ENCODE measurements around the gene MISP.
"Not testable (repeated sequence)": the region's sequence is repeated elsewhere in the genome, so short reads cannot be mapped to it uniquely, and the experiment has no call there.

The MISP gene

DNA sequence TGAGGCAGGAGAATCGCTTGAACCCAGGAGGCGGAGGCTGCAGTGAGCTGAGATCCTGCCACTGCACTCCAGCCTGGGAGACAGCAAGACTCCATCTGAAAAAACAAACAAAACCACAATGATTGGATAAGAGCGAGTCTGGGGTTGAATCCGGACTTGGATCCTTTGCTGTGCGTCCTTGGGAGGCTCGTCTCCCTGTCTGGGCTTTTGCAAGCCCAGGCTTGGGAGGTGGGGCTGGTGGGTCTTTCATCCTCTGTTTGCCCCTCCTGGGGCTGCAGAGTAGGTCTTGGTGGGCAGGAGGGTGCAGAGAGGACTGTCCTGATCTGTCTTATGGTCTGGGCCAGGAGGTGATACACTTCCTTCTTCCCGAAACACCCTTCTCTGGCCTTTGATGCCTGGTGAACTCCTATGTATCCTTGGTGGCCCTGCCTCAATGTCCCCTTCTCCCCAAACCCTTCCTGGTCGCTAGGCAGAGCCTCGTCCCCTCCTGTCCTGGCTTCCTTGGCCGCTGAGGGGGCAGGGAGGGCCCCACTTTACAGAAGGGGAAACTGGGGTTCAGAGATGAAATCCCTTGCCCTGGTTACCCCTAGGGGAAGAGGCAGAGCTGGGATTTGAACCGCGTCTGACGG is 25.3 kb upstream of the MISP start:
- no peak for DNase-seq

GRCh38 chr19:726993-727956 is 23.6 kb upstream of the MISP start:
- DNase-seq: no peak

GRCh38 chr19:728011-728410 is 22.9 kb upstream of the MISP start:
- DNase-seq: no peak

GRCh38 chr19:729564-729963 is 21.3 kb upstream of the MISP start:
- DNase-seq: not testable (repeated sequence)

DNA sequence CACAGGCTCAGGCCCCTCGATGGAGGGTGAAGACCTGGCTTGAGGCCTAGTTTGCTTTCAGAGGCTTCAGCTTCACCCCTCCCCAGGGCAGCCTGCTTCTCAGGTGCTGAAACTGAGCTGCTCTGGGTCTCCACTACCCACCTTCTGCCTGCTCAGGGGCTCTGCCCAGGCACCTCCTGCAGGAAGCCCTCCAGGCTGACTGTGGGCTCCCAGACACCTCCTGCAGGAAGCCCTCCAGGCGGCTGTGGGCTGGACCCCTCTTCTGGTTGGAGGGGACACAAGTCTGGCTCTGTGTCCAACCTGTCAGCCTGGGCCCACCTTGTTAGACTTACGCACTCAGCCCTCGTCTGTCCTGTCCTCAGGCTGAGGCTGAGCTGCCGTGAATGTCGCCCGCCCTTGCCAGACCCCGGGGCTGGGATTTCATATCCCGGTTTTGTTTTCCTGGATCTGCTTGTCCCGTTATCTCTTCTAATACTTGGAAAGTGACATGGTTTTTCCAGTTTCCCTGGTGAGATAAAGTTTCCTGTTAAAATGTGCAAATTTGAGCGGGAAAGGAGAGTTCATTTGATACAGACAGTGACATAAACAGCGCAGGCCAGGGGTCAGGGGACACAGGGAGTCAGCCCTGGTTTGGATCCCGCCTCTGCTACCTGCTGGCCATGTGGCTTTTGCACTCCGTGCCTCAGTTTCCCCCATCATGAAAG is 20.8 kb upstream of the MISP start:
- no peak for DNase-seq

GRCh38 chr19:731000-731399 is 19.9 kb upstream of the MISP start:
- DNase-seq: no peak

DNA sequence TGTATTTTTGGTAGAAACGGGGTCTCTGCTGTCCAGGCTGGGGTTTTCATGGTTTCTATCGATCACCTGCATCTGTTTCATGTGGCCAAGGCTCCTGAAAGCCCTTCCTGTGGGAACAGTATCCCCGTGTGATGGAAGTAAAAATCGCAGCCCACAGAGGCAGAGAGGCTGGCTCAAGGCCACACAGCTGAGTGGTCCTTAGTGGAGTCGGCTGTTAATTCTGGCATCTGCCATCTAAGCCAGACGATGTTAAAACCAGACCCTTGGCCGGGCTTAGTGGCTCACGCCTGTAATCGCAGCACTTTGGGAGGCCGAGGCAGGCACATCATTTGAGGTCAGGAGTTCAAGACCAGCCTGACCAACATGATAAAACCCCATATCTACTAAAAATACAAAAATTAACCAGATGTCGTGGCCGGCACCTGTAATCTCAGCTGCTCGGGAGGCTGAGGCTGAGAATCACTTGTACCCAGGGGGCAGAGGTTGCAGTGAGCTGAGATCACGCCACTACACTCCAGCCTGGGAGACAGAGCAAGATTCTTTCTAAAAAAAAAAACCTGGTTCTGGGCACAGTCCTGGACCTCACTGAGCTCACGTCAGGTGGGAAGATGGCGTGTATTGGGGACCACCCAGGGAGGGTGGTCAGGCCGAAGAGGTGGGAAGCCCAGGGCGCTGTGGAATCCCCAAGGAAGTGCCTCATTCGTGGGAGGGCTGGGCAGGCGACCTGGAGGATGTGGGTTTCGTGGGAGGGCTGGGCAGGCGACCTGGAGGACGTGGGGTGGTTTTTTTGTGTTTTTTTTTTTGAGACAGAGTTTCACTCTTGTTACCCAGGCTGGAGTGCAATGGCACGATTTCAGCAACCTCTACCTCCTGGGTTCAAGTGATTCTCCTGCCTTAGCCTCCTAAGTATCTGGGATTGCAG is 18.5 kb upstream of the MISP start:
- DNase-seq: no peak

- no peak for DNase-seq
Measured at GRCh38 chr19:734716-735115, 16.2 kb upstream of the MISP start.

DNA sequence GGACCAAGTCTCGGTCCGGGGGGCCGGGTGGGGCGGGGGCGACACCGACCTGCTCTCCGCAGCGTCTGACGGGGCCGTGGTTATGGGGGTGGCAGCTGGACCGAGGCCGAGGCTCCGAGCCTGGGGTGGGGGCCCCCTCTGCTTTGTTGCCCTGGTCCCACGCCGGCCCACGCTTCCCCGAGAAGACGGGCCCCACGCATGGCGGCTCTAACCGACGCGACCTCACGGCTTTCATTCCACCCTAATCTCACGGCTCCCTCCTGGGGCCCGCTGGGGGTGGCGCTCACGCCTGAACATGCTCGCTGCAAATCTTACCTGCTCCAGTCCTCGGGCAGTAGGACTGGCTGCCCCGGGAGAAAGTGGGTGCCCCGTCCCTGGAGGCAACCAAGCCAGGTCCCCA is 14.8 kb upstream of the MISP start:
- DNase-seq: no peak

DNA sequence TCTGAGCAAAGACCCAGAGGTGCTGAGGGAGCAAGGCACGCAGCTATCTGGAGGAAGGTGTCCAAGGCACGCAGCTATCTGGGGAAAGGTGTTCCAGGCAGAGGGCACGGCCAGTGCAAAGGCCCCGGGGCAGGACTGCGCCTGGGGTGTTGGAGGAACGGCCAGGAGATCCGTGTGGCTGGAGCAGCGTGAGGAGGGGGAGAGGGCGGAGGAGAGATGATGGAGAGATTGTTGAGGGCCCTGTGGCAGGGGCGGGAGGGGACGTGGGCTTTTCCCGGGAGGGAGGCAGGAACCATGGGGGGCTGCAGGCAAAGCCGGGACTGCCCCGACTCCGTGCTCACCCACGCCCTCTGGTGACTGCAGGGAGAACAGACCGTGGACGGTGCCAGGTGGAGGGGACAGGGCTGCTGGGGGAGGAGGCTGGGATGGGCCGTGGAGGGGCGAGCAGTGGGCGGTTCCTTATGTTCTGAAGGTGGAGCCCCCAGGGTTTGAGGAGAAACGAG is 13.3 kb upstream of the MISP start:
- peak; percentile 82 for DNase-seq

- DNase-seq: no peak
Measured at GRCh38 chr19:738509-739128, 12.3 kb upstream of the MISP start.

DNA sequence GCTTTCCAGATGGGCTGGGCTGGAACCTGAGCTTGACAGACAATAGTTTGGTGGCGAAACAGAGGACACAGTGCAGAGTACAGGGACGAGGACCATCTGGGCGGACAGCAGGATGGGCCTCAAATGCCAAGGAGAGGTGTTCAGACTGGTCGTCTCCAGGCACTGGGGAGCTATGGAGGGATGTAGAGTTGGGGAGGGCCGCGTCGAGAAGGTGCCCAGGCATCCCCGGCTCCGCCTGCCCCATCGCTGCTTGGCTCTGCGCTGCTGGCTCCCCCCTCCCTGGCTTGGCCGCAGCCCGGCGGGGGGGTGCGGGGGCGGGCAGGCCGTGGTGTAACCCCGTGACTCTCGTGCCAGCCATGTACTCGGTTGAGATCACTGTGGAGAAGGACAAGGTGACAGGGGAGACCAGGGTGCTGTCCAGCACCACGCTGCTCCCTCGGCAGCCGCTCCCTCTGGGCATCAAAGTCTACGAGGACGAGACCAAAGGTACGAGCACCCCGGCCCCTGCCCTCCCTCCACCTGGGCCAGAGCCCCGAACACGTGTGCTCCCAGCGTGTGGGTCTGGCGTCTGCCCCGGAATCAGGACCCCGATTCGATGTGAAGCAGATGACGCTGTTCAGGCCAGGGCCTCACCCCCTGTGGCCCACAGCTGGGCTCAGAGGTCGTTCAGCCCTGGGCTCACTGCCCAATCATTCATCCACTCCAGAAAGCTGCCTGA is 10.8 kb upstream of the MISP start:
- no peak for DNase-seq

GRCh38 chr19:740816-741505 is 10.0 kb upstream of the MISP start:
- not testable (repeated sequence) for DNase-seq

DNA sequence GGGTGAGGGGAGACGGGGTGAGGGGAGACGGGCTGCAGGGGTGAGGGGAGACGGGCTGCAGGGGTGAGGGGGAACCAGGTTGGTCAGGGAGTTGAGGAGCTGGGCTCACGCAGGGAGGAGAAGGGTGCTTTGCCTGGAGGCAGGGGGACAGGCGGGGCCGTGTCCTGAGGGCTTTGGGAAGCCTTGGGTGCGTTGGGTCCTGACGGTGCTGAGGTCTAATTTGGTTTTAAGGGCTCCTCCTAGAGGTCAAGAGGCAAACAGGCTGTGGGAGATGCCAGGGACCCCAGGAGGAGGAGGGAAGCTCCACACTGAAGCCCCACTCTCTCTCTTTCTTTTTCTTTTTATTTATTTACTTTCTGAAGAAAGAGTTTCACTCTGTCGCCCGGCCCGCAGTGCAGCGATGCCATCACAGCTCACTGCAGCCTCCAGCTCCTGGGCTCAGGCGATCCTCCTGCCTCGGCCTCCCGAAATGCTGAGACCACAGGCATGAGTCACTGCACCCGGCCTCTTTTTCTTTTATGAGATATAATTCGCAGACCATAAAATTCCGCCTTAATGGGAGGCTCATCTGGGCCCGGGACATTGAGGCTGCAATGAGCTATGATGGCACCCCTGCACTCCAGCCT is 9.3 kb upstream of the MISP start:
- DNase-seq: peak; percentile 38

- no peak for DNase-seq
Measured at GRCh38 chr19:742540-743075, 8.3 kb upstream of the MISP start.

- DNase-seq: no peak
Measured at GRCh38 chr19:743168-743687, 7.7 kb upstream of the MISP start.

DNA sequence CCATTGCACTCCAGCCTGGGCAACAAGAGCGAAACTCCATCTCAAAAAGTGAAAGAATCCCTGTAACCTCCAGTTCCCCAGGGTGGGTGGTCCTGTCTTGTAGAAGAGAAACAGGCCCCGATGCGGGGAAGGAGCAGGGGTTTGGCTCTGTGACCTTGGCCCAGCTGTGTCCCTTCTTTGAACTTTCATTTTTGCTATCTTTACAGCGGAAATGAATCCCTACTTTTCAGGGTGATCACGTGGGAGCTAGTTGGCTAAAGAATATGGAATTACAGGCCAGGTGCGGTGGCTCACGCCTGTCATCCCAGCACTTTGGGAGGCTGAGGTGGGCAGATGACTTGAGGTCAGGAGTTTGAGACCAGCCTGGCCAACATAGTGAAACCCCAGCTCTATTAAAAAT is 5.8 kb upstream of the MISP start:
- not testable (repeated sequence) for DNase-seq

DNA sequence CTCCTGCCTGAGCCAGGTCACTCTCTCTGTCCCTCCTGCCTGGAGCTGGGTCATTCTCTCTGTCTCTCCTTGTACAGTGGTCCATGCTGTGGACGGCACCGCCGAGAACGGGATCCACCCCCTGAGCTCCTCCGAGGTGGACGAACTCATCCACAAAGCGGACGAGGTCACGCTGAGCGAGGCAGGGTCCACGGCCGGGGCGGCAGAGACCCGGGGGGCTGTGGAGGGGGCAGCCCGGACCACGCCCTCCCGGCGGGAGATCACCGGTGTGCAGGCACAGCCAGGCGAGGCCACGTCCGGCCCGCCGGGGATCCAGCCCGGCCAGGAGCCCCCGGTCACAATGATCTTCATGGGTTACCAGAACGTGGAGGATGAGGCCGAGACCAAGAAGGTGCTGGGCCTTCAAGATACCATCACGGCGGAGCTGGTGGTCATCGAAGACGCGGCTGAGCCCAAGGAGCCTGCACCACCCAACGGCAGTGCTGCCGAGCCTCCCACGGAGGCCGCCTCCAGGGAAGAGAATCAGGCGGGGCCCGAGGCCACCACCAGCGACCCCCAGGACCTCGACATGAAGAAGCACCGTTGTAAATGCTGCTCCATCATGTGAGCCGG is 4.6 kb upstream of the MISP start:
- no peak for DNase-seq

DNA sequence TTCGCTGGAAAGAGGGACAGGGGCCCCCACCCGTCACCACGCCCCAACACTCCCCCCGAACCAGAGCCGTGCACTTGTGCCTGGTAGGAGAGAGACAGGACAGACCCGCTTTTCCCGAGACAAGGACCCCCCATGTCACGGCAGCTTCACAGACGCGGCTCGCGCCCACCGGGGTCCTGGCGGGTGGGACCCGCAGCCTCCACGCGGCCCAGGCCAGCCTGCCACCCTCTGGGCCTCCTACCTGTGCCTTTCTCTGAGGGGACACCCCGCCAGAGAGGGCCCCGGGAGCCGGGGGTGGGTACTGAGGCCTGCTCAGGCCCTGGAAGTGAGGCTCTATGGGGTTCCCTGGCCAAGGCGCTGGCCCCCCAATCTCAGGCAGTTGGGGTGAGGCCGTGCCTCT is 4.0 kb upstream of the MISP start:
- DNase-seq: no peak

All from stimulated activated CD8-positive, alpha-beta memory T cell treated with anti-CD3 and anti-CD28 coated beads, Interleukin-4, amount 100 ng/mL, for 48 hours (primary cell).